Body of pancreas (tissue), 4 donors: Measurements from ENCODE around the gene GLIS1.

Experiments
- CTCF ChIP-seq, 7 experiments: fragments of 450-650 bp in 4 of 7; fragments of 200-600 bp in 3 of 7; sonication (generic) in 3 of 7; IDR thresholded peaks; one replicate each; pipeline ENCODE4 v1.5.1; 2016 to 2019; ENCODE audit warnings: antibody characterized with exemption in 7 of 7
- POLR2A ChIP-seq, 3 donors: fragments of 450-650 bp; IDR thresholded peaks; one replicate each; pipeline ENCODE4 v1.6.1; 2016; ENCODE audit warnings: antibody characterized with exemption in 3 of 3, mild to moderate bottlenecking in 2 of 3

GRCh38 chr1:53572815-53573173, 166.2 kb downstream of the GLIS1 start:
- TF ChIP-seq CTCF (IDR thresholded peaks at IDR 0.05) (no peak), POLR2A (IDR thresholded peaks at IDR 0.05) (no peak)
